Ovary (tissue), 9 donors: ENCODE measurements around the gene TMED3. TPM values are rescaled to one million over a fixed set of nuclear protein-coding genes. Genes with fewer than 3 reads are reported as not detected.
"Not testable (repeated sequence)": the region's sequence is repeated elsewhere in the genome, so short reads cannot be mapped to it uniquely, and the experiment has no call there.

Experiments
- DNase-seq, 5 donors: peaks; one replicate each; pipeline ENCODE4 v3.0.0-alpha.2; 2019 to 2020
- H3K27ac ChIP-seq, 2 donors: fragments of 200-600 bp; one replicate each; pipeline versions ENCODE4 v1.5.1 to v1.8.0; 2019 to 2022
- H3K27me3 ChIP-seq: fragments of 200-600 bp; one replicate; pipeline ENCODE4 v1.8.0; 2022
- H3K36me3 ChIP-seq: fragments of 200-600 bp; sonication (generic); one replicate; pipeline ENCODE4 v1.5.1; 2019
- H3K4me1 ChIP-seq: one replicate; pipeline ENCODE4 v1.8.1; 2013; ENCODE audit warnings: mild to moderate bottlenecking, moderate library complexity; ENCODE audit not compliant: insufficient read depth
- H3K4me3 ChIP-seq: fragments of 200-600 bp; sonication (generic); one replicate; pipeline ENCODE4 v1.5.1; 2017
- H3K9me3 ChIP-seq, 2 donors: fragments of 200-600 bp in 1 of 2; sonication (generic) in 1 of 2; one replicate each; pipeline versions ENCODE4 v1.5.1 to v1.8.1; 2013 to 2019; ENCODE audit warnings: mild to moderate bottlenecking in 1 of 2, moderate library complexity in 1 of 2
- EP300 ChIP-seq: sonication (generic); formaldehyde crosslinking; IDR thresholded peaks from one replicate; pipeline ENCODE4 v1.6.1; 2017; ENCODE audit warnings: antibody characterized with exemption
- POLR2A ChIP-seq: fragments of 450-650 bp; IDR thresholded peaks from one replicate; pipeline ENCODE4 v1.6.1; 2017; ENCODE audit warnings: antibody characterized with exemption, mild to moderate bottlenecking, moderate library complexity
- WGBS, 3 donors: extraction: QIAGEN DNeasy Blood & Tissue Kit in 1 of 3; methylation state at CpG; one replicate each; pipeline versions ENCODE4 v1.1.5 to v1.1.7; 2013 to 2017; 5-methylcytosine and 5-hydroxymethylcytosine counted together
- intact Hi-C, 4 donors: fragments of 100-400 bp; cut with DNase I; formaldehyde crosslinking; loops; one replicate each; pipeline versions ENCODE4 v1.11.0 to v1.15.1; 2022 to 2023
- polyA plus RNA-seq, 2 donors: library from polyadenylated mRNA; stranded (reverse); fragments of 200-250 nt in 1 of 2; fragments of 350-450 nt in 1 of 2; fragmentation: Illumina TruSeq in 1 of 2; extraction: RNeasy Lipid Tissue Mini Kit (QIAGEN cat#74804) in 1 of 2; gene quantifications; one replicate each; pipeline ENCODE4 v1.2.3, GENCODE V29; 2013 to 2014
- total RNA-seq, 7 donors: library from RNA; depleted of rRNA in 2 of 7; stranded (reverse); fragments of >200 nt in 2 of 7; fragmentation: NEBNext Ultra II Directional in 3 of 7; extraction: Animal tissue kit (Norgen Biotek cat#: 25700) in 3 of 7; gene quantifications; one replicate each; pipeline versions ENCODE4 v1.1.0 to v1.2.4, GENCODE V29; 2016 to 2023
- TF ChIP-seq, protein P1 (sequence below), 3 donors: fragments of 450-650 bp in 2 of 3; fragments of 200-600 bp in 1 of 3; IDR thresholded peaks; one replicate each; pipeline versions ENCODE4 v1.5.1 to v1.8.0; 2016 to 2022; ENCODE audit warnings: antibody characterized with exemption in 3 of 3, mild to moderate bottlenecking in 1 of 3
- donor health status: DM: no; HTN: no; CAD: no; lungs with moderate emphysema.
- donor health status: DM: no; HTN: no; CAD: no.
- donor health status: Bipolar disorder and iron deficiency.
- donor health status: DM: yes; HTN: yes; CAD: no.
- donor health status: DM: no; HTN: no; CAD: no.
- donor health status: DM: yes; HTN: yes; CAD: no.

The TMED3 gene
- total and polyA plus RNA-seq, 9 donors, result 22.4 to 51.6 (median 34.6) TPM

DNA sequence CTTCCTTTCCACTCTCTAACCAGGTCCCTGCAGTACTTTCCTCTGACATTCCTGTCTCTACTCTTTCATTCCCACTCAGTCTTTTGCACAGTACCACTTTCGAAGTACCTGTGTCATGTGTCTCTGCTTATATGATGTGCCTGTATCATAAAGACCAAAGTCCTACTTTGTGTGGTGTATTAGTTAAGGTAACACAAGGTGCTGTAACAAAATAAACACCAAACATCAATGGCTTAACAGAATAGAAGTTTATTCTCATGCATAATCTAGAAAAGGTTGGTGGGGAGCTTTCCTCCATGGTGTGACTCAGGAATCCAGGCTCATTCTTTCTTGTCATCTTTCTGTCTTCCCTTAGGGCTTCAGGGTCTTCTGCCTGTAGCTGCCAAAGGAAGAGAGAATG lies 3.3 kb downstream of the TMED3 start:
- no peaks in the 10 kb centered on the region for H3K9me3 ChIP-seq
- intact Hi-C loops, result no loop called here
- H3K27me3 ChIP-seq, result no peaks in the 10 kb centered on the region
- no peaks in the 10 kb centered on the region for H3K36me3 ChIP-seq
- no peak for DNase-seq
- no peak overlapping the region for H3K27ac ChIP-seq
- WGBS, 3 donors, result 91 to 100% (median 98%) methylated on average over 1 of the region's 1 CpG
- TF ChIP-seq EP300, result no peak
- TF ChIP-seq POLR2A, result no peak
- TF ChIP-seq, protein P1, sequence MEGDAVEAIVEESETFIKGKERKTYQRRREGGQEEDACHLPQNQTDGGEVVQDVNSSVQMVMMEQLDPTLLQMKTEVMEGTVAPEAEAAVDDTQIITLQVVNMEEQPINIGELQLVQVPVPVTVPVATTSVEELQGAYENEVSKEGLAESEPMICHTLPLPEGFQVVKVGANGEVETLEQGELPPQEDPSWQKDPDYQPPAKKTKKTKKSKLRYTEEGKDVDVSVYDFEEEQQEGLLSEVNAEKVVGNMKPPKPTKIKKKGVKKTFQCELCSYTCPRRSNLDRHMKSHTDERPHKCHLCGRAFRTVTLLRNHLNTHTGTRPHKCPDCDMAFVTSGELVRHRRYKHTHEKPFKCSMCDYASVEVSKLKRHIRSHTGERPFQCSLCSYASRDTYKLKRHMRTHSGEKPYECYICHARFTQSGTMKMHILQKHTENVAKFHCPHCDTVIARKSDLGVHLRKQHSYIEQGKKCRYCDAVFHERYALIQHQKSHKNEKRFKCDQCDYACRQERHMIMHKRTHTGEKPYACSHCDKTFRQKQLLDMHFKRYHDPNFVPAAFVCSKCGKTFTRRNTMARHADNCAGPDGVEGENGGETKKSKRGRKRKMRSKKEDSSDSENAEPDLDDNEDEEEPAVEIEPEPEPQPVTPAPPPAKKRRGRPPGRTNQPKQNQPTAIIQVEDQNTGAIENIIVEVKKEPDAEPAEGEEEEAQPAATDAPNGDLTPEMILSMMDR (IDR thresholded peaks at IDR 0.05), result no peak
- H3K4me3 ChIP-seq, result no peak overlapping the region
- H3K4me1 ChIP-seq, result peaks cover 11% of the 10 kb centered on the region

DNA sequence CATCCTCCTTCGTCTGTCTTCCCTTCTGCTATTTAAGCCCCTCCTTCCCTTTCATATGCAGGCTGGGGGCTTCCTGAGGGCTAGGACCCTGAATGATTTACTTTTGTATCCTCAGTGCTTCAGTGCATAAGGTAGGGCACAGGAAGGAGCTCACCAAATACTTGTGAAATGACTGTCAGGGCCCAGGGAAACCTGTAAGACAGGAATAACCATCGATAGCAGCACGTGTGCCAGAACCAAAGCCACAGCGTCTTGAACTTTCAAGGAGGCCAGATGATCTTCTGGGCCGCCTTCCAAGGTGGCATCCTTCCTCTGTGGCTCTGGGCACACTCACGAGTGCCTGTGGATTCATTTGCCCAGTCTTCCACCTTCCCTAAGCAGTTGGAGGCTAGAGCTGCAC lies 3.9 kb downstream of the TMED3 start:
- Histone ChIP-seq H3K9me3 (no peaks in the 10 kb centered on the region), H3K27ac (no peak overlapping the region), H3K4me1 (peaks cover 11% of the 10 kb centered on the region), H3K27me3 (no peaks in the 10 kb centered on the region), H3K4me3 (no peak overlapping the region), H3K36me3 (no peaks in the 10 kb centered on the region)
- 92 to 96% (median 93%) methylated on average over 6 of the region's 6 CpGs for WGBS, 3 donors
- intact Hi-C loops, result no loop called here
- no peak for DNase-seq
- TF ChIP-seq POLR2A (no peak), EP300 (no peak)
- TF ChIP-seq, protein P1 (IDR thresholded peaks at IDR 0.05), result no peak

DNA sequence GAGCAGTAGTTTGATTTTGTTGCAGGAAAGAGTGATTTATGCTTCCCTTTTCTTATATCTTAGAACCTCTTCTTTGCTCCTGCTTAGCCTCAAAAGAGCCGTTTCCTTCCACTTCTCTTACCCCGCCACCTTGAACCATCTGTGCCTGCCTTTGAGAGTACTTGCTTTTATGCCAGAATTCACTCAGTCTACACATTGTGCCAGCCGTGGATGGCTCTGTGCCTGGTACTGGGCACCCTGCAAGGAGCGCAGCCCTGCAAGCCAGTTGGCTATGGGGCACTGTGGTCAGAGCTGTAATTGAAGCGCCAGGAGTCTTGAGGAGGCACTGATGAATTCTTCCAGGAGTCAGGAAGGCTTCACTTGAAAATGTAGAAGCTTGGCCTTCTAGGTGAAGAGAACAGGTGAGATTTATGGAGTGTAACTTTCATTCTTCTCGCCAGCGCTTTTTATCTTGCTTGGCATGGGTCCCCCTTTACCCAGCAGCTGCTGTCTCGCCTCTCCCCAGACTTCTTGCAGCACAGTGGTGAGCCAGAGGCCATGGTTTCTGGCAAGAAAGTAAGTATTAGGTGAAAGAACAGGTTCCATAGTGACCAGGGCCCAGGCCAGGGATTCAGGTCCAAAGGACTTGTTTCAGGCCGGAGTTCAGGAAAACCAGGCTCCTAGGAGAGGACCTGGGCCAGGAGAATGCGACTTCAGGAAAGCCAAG lies 4.9 kb downstream of the TMED3 start:
- Histone ChIP-seq H3K4me3 (no peak overlapping the region), H3K9me3 (no peaks in the 10 kb centered on the region), H3K4me1 (peaks cover 11% of the 10 kb centered on the region), H3K27me3 (no peaks in the 10 kb centered on the region), H3K27ac (no peak overlapping the region), H3K36me3 (no peaks in the 10 kb centered on the region)
- intact Hi-C loops, result no loop called here
- DNase-seq, result no peak
- no peak for TF ChIP-seq POLR2A
- TF ChIP-seq, protein P1 (IDR thresholded peaks at IDR 0.05), result no peak
- no peak for TF ChIP-seq EP300
- 86% methylated on average over 10 of the region's 10 CpGs for WGBS, 3 donors

DNA sequence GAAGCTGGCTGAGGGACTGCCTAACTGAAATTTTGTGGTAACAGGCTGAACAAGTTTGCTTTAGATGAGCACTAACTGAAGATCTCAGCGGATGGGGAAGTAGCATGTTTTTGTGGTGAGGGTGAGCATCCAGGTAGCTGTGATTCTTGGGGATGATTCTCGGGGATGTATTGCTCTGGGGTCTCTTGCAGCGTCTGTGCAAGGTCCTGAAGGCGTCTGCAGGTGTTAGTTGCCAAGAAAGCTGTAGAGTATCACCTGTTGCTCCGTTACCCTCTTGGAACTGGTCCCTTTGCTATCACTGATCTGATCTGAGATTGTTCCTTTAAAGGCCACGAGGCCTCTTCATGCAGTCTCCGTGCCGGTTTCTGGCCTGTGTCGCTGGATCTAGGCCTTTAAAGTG lies 6.0 kb downstream of the TMED3 start:
- DNase-seq, result no peak
- Histone ChIP-seq H3K36me3 (no peaks in the 10 kb centered on the region), H3K27ac (no peak overlapping the region), H3K27me3 (no peaks in the 10 kb centered on the region), H3K9me3 (no peaks in the 10 kb centered on the region), H3K4me1 (peaks cover 6% of the 10 kb centered on the region), H3K4me3 (no peak overlapping the region)
- intact Hi-C loops, result no loop called here
- TF ChIP-seq EP300 (no peak), POLR2A (no peak)
- TF ChIP-seq, protein P1 (IDR thresholded peaks at IDR 0.05), result no peak
- WGBS, 3 donors, result 88 to 91% (median 89%) methylated on average over 9 of the region's 9 CpGs

DNA sequence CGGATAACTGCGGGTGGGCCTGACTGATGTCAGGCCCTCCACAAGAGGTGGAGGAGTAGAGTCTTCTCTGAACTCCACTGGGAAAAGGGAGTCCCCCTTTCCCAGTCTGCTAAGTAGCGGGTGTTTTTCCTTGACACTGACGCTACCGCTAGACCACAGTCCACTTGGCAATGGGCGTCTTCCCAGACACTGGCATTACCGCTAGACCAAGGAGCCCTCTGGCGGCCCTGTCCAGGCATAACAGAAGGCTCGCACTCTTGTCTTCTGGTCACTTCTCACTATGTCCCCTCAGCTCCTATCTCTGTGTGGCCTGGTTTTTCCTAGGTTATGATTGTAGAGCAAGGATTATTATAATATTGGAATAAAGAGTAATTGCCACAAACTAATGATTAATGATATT lies 9.1 kb downstream of the TMED3 start:
- H3K27me3 ChIP-seq, H3K4me1 ChIP-seq, H3K9me3 ChIP-seq, intact Hi-C loops, H3K36me3 ChIP-seq, H3K27ac ChIP-seq, H3K4me3 ChIP-seq, DNase-seq: not testable (repeated sequence)
- WGBS, 3 donors, result 91 to 98% (median 97%) methylated on average over 9 of the region's 9 CpGs
